ENCODE results near the gene MGAT4A.

DNA sequence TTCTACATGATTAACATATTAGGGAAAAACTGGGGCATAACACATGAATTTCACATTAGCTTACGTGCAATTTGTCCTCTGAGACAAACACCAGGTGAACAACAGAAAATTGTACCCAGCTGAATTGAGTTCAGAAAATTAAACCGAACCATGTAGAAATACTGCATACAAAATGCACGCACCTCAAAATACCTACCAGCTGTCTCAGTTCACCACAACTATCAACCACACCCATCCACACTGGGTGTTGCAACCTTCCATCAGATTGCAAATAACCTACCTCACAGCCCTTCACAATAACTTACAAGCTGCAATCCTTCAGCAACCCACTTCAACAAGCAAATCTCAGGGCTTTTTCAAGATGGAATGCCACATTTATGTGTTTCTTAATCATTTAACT, 66.6 kb downstream of the MGAT4A start:
- no peak for TF ChIP-seq EZH2phosphoT487 (IDR thresholded peaks at IDR 0.05; ENCODE audit: borderline replicate concordance)
- TF ChIP-seq, protein P1, sequence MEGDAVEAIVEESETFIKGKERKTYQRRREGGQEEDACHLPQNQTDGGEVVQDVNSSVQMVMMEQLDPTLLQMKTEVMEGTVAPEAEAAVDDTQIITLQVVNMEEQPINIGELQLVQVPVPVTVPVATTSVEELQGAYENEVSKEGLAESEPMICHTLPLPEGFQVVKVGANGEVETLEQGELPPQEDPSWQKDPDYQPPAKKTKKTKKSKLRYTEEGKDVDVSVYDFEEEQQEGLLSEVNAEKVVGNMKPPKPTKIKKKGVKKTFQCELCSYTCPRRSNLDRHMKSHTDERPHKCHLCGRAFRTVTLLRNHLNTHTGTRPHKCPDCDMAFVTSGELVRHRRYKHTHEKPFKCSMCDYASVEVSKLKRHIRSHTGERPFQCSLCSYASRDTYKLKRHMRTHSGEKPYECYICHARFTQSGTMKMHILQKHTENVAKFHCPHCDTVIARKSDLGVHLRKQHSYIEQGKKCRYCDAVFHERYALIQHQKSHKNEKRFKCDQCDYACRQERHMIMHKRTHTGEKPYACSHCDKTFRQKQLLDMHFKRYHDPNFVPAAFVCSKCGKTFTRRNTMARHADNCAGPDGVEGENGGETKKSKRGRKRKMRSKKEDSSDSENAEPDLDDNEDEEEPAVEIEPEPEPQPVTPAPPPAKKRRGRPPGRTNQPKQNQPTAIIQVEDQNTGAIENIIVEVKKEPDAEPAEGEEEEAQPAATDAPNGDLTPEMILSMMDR (conservative IDR thresholded peaks at IDR 0.05; ENCODE audit: low read length), result no peak

Data from Loucy (cell line).